H1 (cell line): ENCODE measurements around the gene GDF2. TPM values are rescaled to one million over a fixed set of nuclear protein-coding genes. Genes with fewer than 3 reads are reported as not detected.

Experiments
- CTCF ChIA-PET: fragments of 300-600 bp; sonication (Branson Sonifier 250); formaldehyde crosslinking; loops from one replicate; lab custom pipeline; 2021; ENCODE audit not compliant: partially characterized antibody; lab: Charles Lee
- POLR2A ChIA-PET: fragments of 300-600 bp; sonication (Branson Sonifier 250); formaldehyde crosslinking; loops from one replicate; lab custom pipeline; 2021; ENCODE audit warnings: inconsistent platforms; ENCODE audit not compliant: partially characterized antibody; lab: Charles Lee
- DNase-seq, 2 experiments: peaks; one replicate each; pipeline versions ENCODE4 v3.0.0 to v3.0.0-alpha.2; 2010 to 2022; ENCODE audit warnings: low spot score in 2 of 2, low read depth in 1 of 2, mixed read lengths in 1 of 2
- FAIRE-seq: peaks from 2 replicates; lab custom pipeline; 2011; peaks lifted over from hg19 to GRCh38; lab: Jason Lieb, UNC
- H2AFZ ChIP-seq: 2 replicates; pipeline ENCODE4 v1.8.1; 2012; ENCODE audit warnings: low read length, inconsistent platforms
- H2AK5ac ChIP-seq: 2 replicates; pipeline ENCODE4 v1.6.1; 2013; ENCODE audit warnings: low read depth, low read length
- H2BK120ac ChIP-seq: replicated peaks from 2 replicates; pipeline ENCODE3; 2013; ENCODE audit warnings: low read depth, low read length, inconsistent platforms
- H2BK12ac ChIP-seq: 2 replicates; pipeline ENCODE4 v1.6.1; 2013; ENCODE audit warnings: low read depth, low read length
- H2BK15ac ChIP-seq: 2 replicates; pipeline ENCODE4 v1.6.1; 2013; ENCODE audit warnings: low read length
- H2BK20ac ChIP-seq: 2 replicates; pipeline ENCODE4 v1.6.1; 2013; ENCODE audit warnings: low read length
- H2BK5ac ChIP-seq: 2 replicates; pipeline ENCODE4 v1.6.1; 2013; ENCODE audit warnings: low read depth, low read length
- H3K14ac ChIP-seq: 2 replicates; pipeline ENCODE4 v1.6.1; 2013; ENCODE audit warnings: inconsistent platforms; ENCODE audit not compliant: insufficient read length
- H3K18ac ChIP-seq: 2 replicates; pipeline ENCODE4 v1.6.1; 2013; ENCODE audit warnings: low read length; ENCODE audit errors: extremely low read depth
- H3K23ac ChIP-seq: 2 replicates; pipeline ENCODE4 v1.6.1; 2013; ENCODE audit warnings: inconsistent platforms; ENCODE audit not compliant: insufficient read length
- H3K23me2 ChIP-seq: 2 replicates; pipeline ENCODE4 v1.6.1; 2013; ENCODE audit warnings: low read depth, low read length
- H3K27ac ChIP-seq: 2 replicates; pipeline ENCODE4 v1.6.1; 2011; ENCODE audit warnings: low read depth, low read length, inconsistent platforms
- H3K27me3 ChIP-seq, 4 experiments: replicated peaks in 1 of 4; 1 replicate in 1 of 4; 2 replicates in 3 of 4; pipeline versions ENCODE4 v1.6.1 to v1.8.1; 2011 to 2013; ENCODE audit warnings: low read length in 3 of 4, mild to moderate bottlenecking in 3 of 4, inconsistent platforms in 2 of 4, mixed read lengths in 2 of 4, moderate library complexity in 1 of 4; ENCODE audit not compliant: control insufficient read depth in 3 of 4, insufficient read depth in 3 of 4; ENCODE audit errors: extremely low read depth in 1 of 4
- H3K36me3 ChIP-seq, 4 experiments: 2 replicates each; pipeline versions ENCODE4 v1.6.1 to v1.8.1; 2011 to 2013; ENCODE audit warnings: mild to moderate bottlenecking in 4 of 4, low read length in 3 of 4, moderate library complexity in 2 of 4, control low read depth in 1 of 4, inconsistent platforms in 1 of 4; ENCODE audit not compliant: insufficient read depth in 4 of 4, control insufficient read depth in 2 of 4
- H3K4ac ChIP-seq: replicated peaks from 2 replicates; pipeline ENCODE3; 2013; ENCODE audit warnings: low read length, low read depth, mixed read lengths, inconsistent platforms; ENCODE audit not compliant: insufficient read length
- H3K4me1 ChIP-seq, 4 experiments: replicated peaks in 1 of 4; 1 replicate in 1 of 4; 2 replicates in 3 of 4; pipeline versions ENCODE4 v1.6.1 to v1.8.1; 2011 to 2013; ENCODE audit warnings: low read length in 3 of 4, inconsistent platforms in 2 of 4, mixed read lengths in 1 of 4; ENCODE audit not compliant: insufficient read depth in 4 of 4, control insufficient read depth in 3 of 4
- H3K4me2 ChIP-seq, 2 experiments: 2 replicates each; pipeline versions ENCODE4 v1.6.1 to v1.8.1; 2011 to 2013; ENCODE audit warnings: low read depth in 2 of 2, low read length in 2 of 2, control low read depth in 1 of 2, inconsistent platforms in 1 of 2, mild to moderate bottlenecking in 1 of 2; ENCODE audit not compliant: insufficient read depth in 1 of 2
- H3K4me3 ChIP-seq, 4 experiments: fragments of 200-600, 300-600 bp in 1 of 4; sonication (generic), shearing (Covaris generic), sonication (Bioruptor Twin) in 1 of 4; 2 replicates each; pipeline versions ENCODE4 v1.5.1 to v1.8.1; 2011 to 2016; ENCODE audit warnings: low read length in 4 of 4, low read depth in 3 of 4, control low read depth in 2 of 4, inconsistent platforms in 2 of 4, mild to moderate bottlenecking in 2 of 4, mixed read lengths in 1 of 4, moderate library complexity in 1 of 4; ENCODE audit not compliant: insufficient read depth in 2 of 4; ENCODE audit errors: extremely low read depth in 1 of 4
- H3K56ac ChIP-seq: replicated peaks from 2 replicates; pipeline ENCODE3; 2013; ENCODE audit warnings: low read depth, mild to moderate bottlenecking, mixed read lengths, low read length, inconsistent platforms; ENCODE audit not compliant: insufficient read length
- H3K79me1 ChIP-seq: 2 replicates; pipeline ENCODE4 v1.6.1; 2013; ENCODE audit warnings: low read depth, low read length, control low read depth
- H3K79me2 ChIP-seq, 2 experiments: 2 replicates each; pipeline versions ENCODE4 v1.6.1 to v1.8.1; 2012 to 2013; ENCODE audit warnings: low read length in 2 of 2, mild to moderate bottlenecking in 2 of 2, inconsistent platforms in 1 of 2; ENCODE audit not compliant: insufficient read depth in 2 of 2, control insufficient read depth in 1 of 2
- H3K9ac ChIP-seq, 4 experiments: replicated peaks in 1 of 4; 1 replicate in 1 of 4; 2 replicates in 3 of 4; pipeline versions ENCODE4 v1.6.1 to v1.8.1; 2011 to 2013; ENCODE audit warnings: low read depth in 3 of 4, low read length in 3 of 4, control low read depth in 2 of 4, mild to moderate bottlenecking in 2 of 4, moderate library complexity in 2 of 4, inconsistent platforms in 1 of 4; ENCODE audit errors: extremely low read depth in 1 of 4
- H3K9me3 ChIP-seq, 2 experiments: 2 replicates each; pipeline versions ENCODE4 v1.6.1 to v1.8.1; 2012 to 2013; ENCODE audit warnings: mild to moderate bottlenecking in 2 of 2, moderate library complexity in 2 of 2, control low read depth in 1 of 2, inconsistent platforms in 1 of 2, low read depth in 1 of 2, low read length in 1 of 2, mixed read lengths in 1 of 2; ENCODE audit not compliant: insufficient read depth in 2 of 2
- H4K20me1 ChIP-seq, 2 experiments: replicated peaks in 1 of 2; 2 replicates each; pipeline versions ENCODE3 to v1.8.1; 2011 to 2013; ENCODE audit warnings: inconsistent platforms in 2 of 2, low read length in 2 of 2, mild to moderate bottlenecking in 1 of 2; ENCODE audit not compliant: insufficient read depth in 2 of 2, control insufficient read depth in 1 of 2
- H4K5ac ChIP-seq: 2 replicates; pipeline ENCODE4 v1.6.1; 2013; ENCODE audit warnings: low read length, low read depth, mixed read lengths, inconsistent platforms; ENCODE audit not compliant: insufficient read length
- H4K8ac ChIP-seq: 2 replicates; pipeline ENCODE4 v1.8.0; 2013; ENCODE audit warnings: mild to moderate bottlenecking, moderate library complexity, low read length, inconsistent platforms; ENCODE audit not compliant: insufficient read depth; ENCODE audit errors: extremely low read depth
- H4K91ac ChIP-seq: replicated peaks from 2 replicates; pipeline ENCODE3; 2013; ENCODE audit warnings: low read length, mixed read lengths, inconsistent platforms; ENCODE audit not compliant: insufficient read length
- JUN ChIP-seq: IDR thresholded peaks from 2 replicates; pipeline ENCODE4 v1.6.1; 2011; ENCODE audit warnings: low read depth, mild to moderate bottlenecking, improper control_type of control experiment, low read length
- KDM1A ChIP-seq: fragments of 200-600, 300-600 bp; sonication (generic); IDR thresholded peaks from 2 replicates; pipeline ENCODE4 v1.7.1; 2016; ENCODE audit warnings: mild to moderate bottlenecking, low read length, borderline replicate concordance
- TCF12 ChIP-seq: IDR thresholded peaks from 2 replicates; pipeline ENCODE4 v1.6.1; 2011; ENCODE audit warnings: low read depth, mild to moderate bottlenecking, low read length
- WGBS, 2 experiments: shearing (Covaris generic) in 1 of 2; methylation state at CpG; one replicate each; pipeline versions ENCODE4 v1.1.6 to v1.1.7; 2013 to 2015; ENCODE audit warnings: low lambda C conversion rate in 2 of 2, mixed read lengths in 2 of 2, inconsistent platforms in 1 of 2, low coverage in 1 of 2, missing lambda C conversion rate in 1 of 2; ENCODE audit not compliant: insufficient replicate concordance in 2 of 2, insufficient coverage in 1 of 2, insufficient read length in 1 of 2; ENCODE audit errors: extremely low coverage in 1 of 2, missing lambda C conversion rate in 1 of 2; 5-methylcytosine and 5-hydroxymethylcytosine counted together
- polyA plus RNA-seq, 7 experiments: library from polyadenylated mRNA; depleted of rRNA in 3 of 7; stranded (reverse) in 5 of 7; unstranded in 2 of 7; fragments of >200 nt in 5 of 7; fragments of 200-250 nt in 2 of 7; gene quantifications; 1 replicate in 5 of 7; 2 replicates in 1 of 7; 4 replicates in 1 of 7; pipeline versions ENCODE4 v1.2.1 to v1.2.3, GENCODE V29; 2011 to 2013; ENCODE audit warnings: missing spikeins in 2 of 7, mixed read lengths in 2 of 7
- total RNA-seq: library from RNA; stranded (reverse); fragmentation: NEBNext Ultra II Directional; extraction: Animal tissue kit (Norgen Biotek cat#: 25700); gene quantifications from 2 replicates; pipeline ENCODE4 v1.2.1, GENCODE V29; 2021

GDF2 gene
- total and polyA plus RNA-seq, 2 of the 8 experiments (the other 6 are each of a cell fraction or from before 2014, with no cell fraction given), result not detected

- no peak overlapping the region for H3K4me3 ChIP-seq
- H4K8ac ChIP-seq, result no peak overlapping the region
- POLR2A ChIA-PET, result no interaction called here
- no peaks in the 10 kb centered on the region for H3K9me3 ChIP-seq
- no peaks in the 10 kb centered on the region for H3K79me1 ChIP-seq
- no peak overlapping the region for H2AFZ ChIP-seq
- no peak overlapping the region for H3K27ac ChIP-seq
- CTCF ChIA-PET, result interaction anchor here (0.6 to 14.6 kb wide), 3 partner anchors 13 to 91 kb away, joined by 3 to 132 read pairs (median 3); no protein-coding TSS in a partner anchor
- no peak overlapping the region for H3K4me2 ChIP-seq
- no peak overlapping the region for H2BK12ac ChIP-seq
- H2AK5ac ChIP-seq, result no peak overlapping the region
- H4K91ac ChIP-seq, result no peak overlapping the region
- H3K4me1 ChIP-seq, result no peaks in the 10 kb centered on the region; a peak in 2 of 7 replicates
- H3K56ac ChIP-seq, result no peak overlapping the region
- H4K5ac ChIP-seq, result no peak overlapping the region
- H3K79me2 ChIP-seq, result no peaks in the 10 kb centered on the region
- WGBS, 2 experiments, result 94% methylated on average over 21 of the region's 36 CpGs; no CpG with 5 or more reads in 1 of the 2 experiments
- H3K9ac ChIP-seq, result no peak overlapping the region
- H2BK5ac ChIP-seq, result no peak overlapping the region
- no peak overlapping the region for H3K4ac ChIP-seq
- no peak overlapping the region for H2BK120ac ChIP-seq
- H3K14ac ChIP-seq, result no peak overlapping the region
- H2BK20ac ChIP-seq, result no peak overlapping the region
- H2BK15ac ChIP-seq, result no peak overlapping the region
- H3K23ac ChIP-seq, result no peak overlapping the region
- H3K36me3 ChIP-seq, result no peaks in the 10 kb centered on the region
- no peaks in the 10 kb centered on the region for H3K27me3 ChIP-seq
- H4K20me1 ChIP-seq, result no peaks in the 10 kb centered on the region
- no peaks in the 10 kb centered on the region for H3K23me2 ChIP-seq
- no peak for DNase-seq
- TF ChIP-seq JUN (no peak), KDM1A (no peak), TCF12 (no peak)
- no peak for FAIRE-seq
- no peak overlapping the region for H3K18ac ChIP-seq
These were observed 26.6 kb downstream of the GDF2 start for GRCh38 chr10:47348661-47349470.
